Transverse colon (tissue), 4 donors: ENCODE measurements around the gene RERE.

Experiments
- EP300 ChIP-seq: sonication (generic); formaldehyde crosslinking; IDR thresholded peaks from one replicate; pipeline ENCODE4 v1.6.1; 2017; ENCODE audit warnings: antibody characterized with exemption, low read depth
- POLR2A ChIP-seq: fragments of 450-650 bp; IDR thresholded peaks from one replicate; pipeline ENCODE4 v1.6.1; 2016; ENCODE audit warnings: antibody characterized with exemption, mild to moderate bottlenecking, moderate library complexity
- POLR2AphosphoS5 ChIP-seq, 3 donors: sonication (generic); formaldehyde crosslinking; IDR thresholded peaks; one replicate each; pipeline ENCODE4 v1.6.1; 2016; ENCODE audit warnings: antibody characterized with exemption in 3 of 3
- TF ChIP-seq, protein P1 (sequence below), 5 experiments: fragments of 200-600 bp in 3 of 5; fragments of 450-650 bp in 2 of 5; sonication (generic) in 3 of 5; IDR thresholded peaks; 1 replicate in 2 of 5; 2 replicates in 3 of 5; pipeline ENCODE4 v1.5.1; 2016 to 2017; ENCODE audit warnings: antibody characterized with exemption in 5 of 5, inconsistent platforms in 3 of 5, mild to moderate bottlenecking in 2 of 5, moderate library complexity in 1 of 5

DNA sequence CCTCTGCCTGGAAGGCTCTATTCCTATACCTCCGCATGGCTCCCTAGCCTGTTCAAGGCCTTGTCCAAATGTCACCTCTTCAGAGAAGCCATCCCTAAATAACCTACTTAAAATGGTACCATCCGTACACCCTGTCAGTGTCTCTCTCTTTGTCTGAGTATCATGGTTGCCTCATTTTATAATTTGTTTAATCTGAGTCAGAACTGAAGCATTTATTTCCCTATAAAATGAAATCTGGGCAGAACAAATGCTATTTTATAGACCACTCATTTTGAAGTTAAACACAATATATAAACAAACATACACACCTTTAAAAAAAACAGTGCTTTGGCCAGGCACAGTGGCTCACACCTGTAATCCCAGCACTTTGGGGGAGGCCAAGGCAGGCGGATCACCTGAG lies 30.2 kb downstream of the RERE start:
- TF ChIP-seq, protein P1, sequence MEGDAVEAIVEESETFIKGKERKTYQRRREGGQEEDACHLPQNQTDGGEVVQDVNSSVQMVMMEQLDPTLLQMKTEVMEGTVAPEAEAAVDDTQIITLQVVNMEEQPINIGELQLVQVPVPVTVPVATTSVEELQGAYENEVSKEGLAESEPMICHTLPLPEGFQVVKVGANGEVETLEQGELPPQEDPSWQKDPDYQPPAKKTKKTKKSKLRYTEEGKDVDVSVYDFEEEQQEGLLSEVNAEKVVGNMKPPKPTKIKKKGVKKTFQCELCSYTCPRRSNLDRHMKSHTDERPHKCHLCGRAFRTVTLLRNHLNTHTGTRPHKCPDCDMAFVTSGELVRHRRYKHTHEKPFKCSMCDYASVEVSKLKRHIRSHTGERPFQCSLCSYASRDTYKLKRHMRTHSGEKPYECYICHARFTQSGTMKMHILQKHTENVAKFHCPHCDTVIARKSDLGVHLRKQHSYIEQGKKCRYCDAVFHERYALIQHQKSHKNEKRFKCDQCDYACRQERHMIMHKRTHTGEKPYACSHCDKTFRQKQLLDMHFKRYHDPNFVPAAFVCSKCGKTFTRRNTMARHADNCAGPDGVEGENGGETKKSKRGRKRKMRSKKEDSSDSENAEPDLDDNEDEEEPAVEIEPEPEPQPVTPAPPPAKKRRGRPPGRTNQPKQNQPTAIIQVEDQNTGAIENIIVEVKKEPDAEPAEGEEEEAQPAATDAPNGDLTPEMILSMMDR (IDR thresholded peaks at IDR 0.05) = no peak
- TF ChIP-seq POLR2A (no peak), EP300 (no peak), POLR2AphosphoS5 (IDR thresholded peaks at IDR 0.05) (no peak)
